Natural killer cell (primary cell): ENCODE data around the gene GJA9. TPM values are rescaled to one million over a fixed set of nuclear protein-coding genes. Genes with fewer than 3 reads are reported as not detected.

ENCODE experiments used
- ATAC-seq, 3 donors: fragments of 150-1000 bp in 2 of 3; fragments of 200-7000 bp in 1 of 3; cut with Tn5 transposase; 1 replicate in 1 of 3; 2 replicates in 2 of 3; pipeline ENCODE4 v1.10.0; 2021; ENCODE audit warnings: mild to moderate bottlenecking in 2 of 3, moderate library complexity in 2 of 3
- DNase-seq, 2 donors: peaks; one replicate each; pipeline versions ENCODE4 v3.0.0 to v3.0.0-alpha.2; 2013 to 2021; ENCODE audit warnings: mixed read lengths in 1 of 2
- H3K27ac ChIP-seq: one replicate; pipeline ENCODE4 v1.5.1; 2013; ENCODE audit warnings: mild to moderate bottlenecking, low read length
- H3K27me3 ChIP-seq: one replicate; pipeline ENCODE4 v1.6.1; 2013; ENCODE audit warnings: low read length; ENCODE audit not compliant: control insufficient read depth, insufficient read depth
- H3K36me3 ChIP-seq: one replicate; pipeline ENCODE4 v1.6.1; 2013; ENCODE audit warnings: low read length; ENCODE audit not compliant: control insufficient read depth, insufficient read depth
- H3K4me1 ChIP-seq: one replicate; pipeline ENCODE4 v1.6.1; 2013; ENCODE audit warnings: low read length; ENCODE audit not compliant: control insufficient read depth, insufficient read depth
- H3K4me3 ChIP-seq: one replicate; pipeline ENCODE4 v1.5.1; 2013; ENCODE audit warnings: low read length
- H3K9me3 ChIP-seq: one replicate; pipeline ENCODE4 v1.6.1; 2013; ENCODE audit warnings: low read length; ENCODE audit not compliant: control insufficient read depth, insufficient read depth
- H3K27ac Mint-ChIP-seq, 2 donors: one replicate each; pipeline ENCODE4 v1.8.0; 2022; ENCODE audit warnings: mild to moderate bottlenecking in 2 of 2, mixed read lengths in 2 of 2, moderate library complexity in 1 of 2
- H3K27me3 Mint-ChIP-seq, 2 donors: one replicate each; pipeline ENCODE4 v1.8.0; 2022; ENCODE audit warnings: low read depth in 2 of 2, mixed read lengths in 2 of 2
- H3K36me3 Mint-ChIP-seq: one replicate; pipeline ENCODE4 v1.8.0; 2022; ENCODE audit warnings: mixed read lengths
- H3K4me1 Mint-ChIP-seq, 2 donors: one replicate each; pipeline ENCODE4 v1.8.0; 2022; ENCODE audit warnings: mixed read lengths in 2 of 2
- H3K4me3 Mint-ChIP-seq: one replicate; pipeline ENCODE4 v1.8.0; 2022; ENCODE audit warnings: mild to moderate bottlenecking, moderate library complexity, mixed read lengths
- H3K9me3 Mint-ChIP-seq, 2 donors: one replicate each; pipeline ENCODE4 v1.8.0; 2022; ENCODE audit warnings: mixed read lengths in 2 of 2
- WGBS: methylation state at CpG from one replicate; pipeline ENCODE4 v1.1.7; 2013; ENCODE audit warnings: missing lambda C conversion rate; ENCODE audit not compliant: insufficient coverage; 5-methylcytosine and 5-hydroxymethylcytosine counted together
- intact Hi-C: fragments of 100-400 bp; cut with micrococcal nuclease; formaldehyde crosslinking; loops from one replicate; pipeline ENCODE4 v1.14.2; 2022
- total RNA-seq, 4 donors: library from RNA; stranded (reverse); fragments of 120-200 nt in 1 of 4; gene quantifications; one replicate each; pipeline versions ENCODE4 v1.2.3 to v1.2.4, GENCODE V29; 2013 to 2022
- TF ChIP-seq, protein P1 (sequence below): fragments of 200-600 bp; IDR thresholded peaks from one replicate; pipeline ENCODE4 v1.8.0; 2022; ENCODE audit warnings: antibody characterized with exemption

Gene GJA9
- total RNA-seq, 3 donors from 2014 or later (not counting 1 experiment from before 2014, with no cell fraction given): not detected

DNA sequence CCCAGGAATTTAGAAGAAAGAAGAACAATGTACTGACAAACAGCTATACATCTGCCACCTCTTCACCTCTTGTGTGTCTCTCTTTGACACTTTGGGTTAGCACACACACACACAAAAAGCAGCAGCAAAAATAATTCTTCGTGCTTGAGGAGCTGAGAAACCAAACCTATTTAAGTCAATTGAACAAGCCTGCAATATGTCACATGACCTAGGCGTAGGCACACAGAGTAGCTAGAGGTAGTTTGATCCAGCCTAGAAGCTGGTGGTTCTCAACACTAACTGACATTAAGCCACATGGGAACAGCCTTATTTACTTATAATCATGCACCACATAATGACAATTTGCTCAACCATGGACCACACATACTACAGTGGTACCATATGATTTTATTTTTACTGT is 54.1 kb downstream of the GJA9 start:
- Mint-ChIP-seq H3K36me3 (no peaks in the 10 kb centered on the region), H3K27me3 (peaks cover 13 to 43% of the 10 kb centered on the region in 2 donors), H3K9me3 (no peaks in the 10 kb centered on the region), H3K27ac (no peak overlapping the region), H3K4me1 (no peaks in the 10 kb centered on the region), H3K4me3 (no peak overlapping the region)
- WGBS: 75% methylated on average over 2 of the region's 2 CpGs
- H3K36me3 ChIP-seq: no peaks in the 10 kb centered on the region
- DNase-seq (no peak), ATAC-seq (no peak)
- H3K27ac ChIP-seq: no peak overlapping the region
- H3K4me1 ChIP-seq: no peaks in the 10 kb centered on the region
- no peak overlapping the region for H3K4me3 ChIP-seq
- H3K9me3 ChIP-seq: no peaks in the 10 kb centered on the region
- H3K27me3 ChIP-seq: no peaks in the 10 kb centered on the region
- intact Hi-C loops: no loop called here
- TF ChIP-seq, protein P1, sequence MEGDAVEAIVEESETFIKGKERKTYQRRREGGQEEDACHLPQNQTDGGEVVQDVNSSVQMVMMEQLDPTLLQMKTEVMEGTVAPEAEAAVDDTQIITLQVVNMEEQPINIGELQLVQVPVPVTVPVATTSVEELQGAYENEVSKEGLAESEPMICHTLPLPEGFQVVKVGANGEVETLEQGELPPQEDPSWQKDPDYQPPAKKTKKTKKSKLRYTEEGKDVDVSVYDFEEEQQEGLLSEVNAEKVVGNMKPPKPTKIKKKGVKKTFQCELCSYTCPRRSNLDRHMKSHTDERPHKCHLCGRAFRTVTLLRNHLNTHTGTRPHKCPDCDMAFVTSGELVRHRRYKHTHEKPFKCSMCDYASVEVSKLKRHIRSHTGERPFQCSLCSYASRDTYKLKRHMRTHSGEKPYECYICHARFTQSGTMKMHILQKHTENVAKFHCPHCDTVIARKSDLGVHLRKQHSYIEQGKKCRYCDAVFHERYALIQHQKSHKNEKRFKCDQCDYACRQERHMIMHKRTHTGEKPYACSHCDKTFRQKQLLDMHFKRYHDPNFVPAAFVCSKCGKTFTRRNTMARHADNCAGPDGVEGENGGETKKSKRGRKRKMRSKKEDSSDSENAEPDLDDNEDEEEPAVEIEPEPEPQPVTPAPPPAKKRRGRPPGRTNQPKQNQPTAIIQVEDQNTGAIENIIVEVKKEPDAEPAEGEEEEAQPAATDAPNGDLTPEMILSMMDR: no peak

DNA sequence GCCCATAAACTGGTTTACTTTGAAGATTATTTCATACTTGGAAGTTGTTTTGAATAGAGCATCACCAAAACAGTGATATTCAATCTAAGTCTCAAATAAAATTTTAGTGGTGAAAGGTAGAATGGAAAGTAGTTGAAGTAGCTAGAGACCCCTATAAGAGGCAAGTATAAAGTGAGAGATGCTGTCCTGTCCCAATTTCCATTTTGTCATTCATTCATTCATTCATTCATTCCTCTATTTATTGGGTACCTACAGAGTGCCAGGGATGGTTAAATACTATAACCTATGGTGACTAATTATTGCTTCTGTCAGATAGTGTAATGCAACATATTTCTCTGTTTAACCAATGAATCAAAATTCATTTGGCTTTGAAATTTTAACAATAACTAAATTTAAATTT is 54.5 kb downstream of the GJA9 start:
- Histone ChIP-seq H3K4me3 (no peak overlapping the region), H3K36me3 (no peaks in the 10 kb centered on the region), H3K27me3 (no peaks in the 10 kb centered on the region), H3K4me1 (no peaks in the 10 kb centered on the region), H3K27ac (no peak overlapping the region), H3K9me3 (no peaks in the 10 kb centered on the region)
- H3K36me3 Mint-ChIP-seq: no peaks in the 10 kb centered on the region
- TF ChIP-seq, protein P1: no peak
- peaks cover 13 to 43% of the 10 kb centered on the region in 2 donors for H3K27me3 Mint-ChIP-seq
- no peak overlapping the region for H3K4me3 Mint-ChIP-seq
- no peak for DNase-seq
- no peaks in the 10 kb centered on the region for H3K9me3 Mint-ChIP-seq
- no peaks in the 10 kb centered on the region for H3K4me1 Mint-ChIP-seq
- no peak for ATAC-seq
- intact Hi-C loops: no loop called here
- H3K27ac Mint-ChIP-seq: no peak overlapping the region

DNA sequence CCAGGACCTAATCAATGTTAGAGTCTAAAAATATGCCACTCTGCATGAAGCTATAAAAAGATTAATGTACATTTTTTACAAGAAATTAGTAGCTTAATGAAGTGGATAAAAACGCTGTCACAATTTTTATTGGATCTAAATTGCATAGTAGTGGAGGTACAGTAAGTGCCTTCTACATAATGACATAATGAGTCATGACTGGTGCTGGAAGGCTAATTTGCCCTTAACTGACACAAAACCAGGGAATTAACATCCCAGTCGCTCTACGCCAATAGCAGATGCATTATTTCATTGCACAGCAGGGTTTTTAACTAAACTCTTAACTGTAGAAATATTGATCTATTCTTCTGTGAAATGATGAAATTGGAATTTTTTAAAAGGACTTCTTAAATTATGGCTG is 55.1 kb downstream of the GJA9 start:
- Mint-ChIP-seq H3K4me1 (no peaks in the 10 kb centered on the region), H3K27me3 (peaks cover 15 to 47% of the 10 kb centered on the region in 2 donors), H3K4me3 (no peak overlapping the region), H3K9me3 (no peaks in the 10 kb centered on the region), H3K36me3 (no peaks in the 10 kb centered on the region), H3K27ac (no peak overlapping the region)
- ATAC-seq (no peak), DNase-seq (no peak)
- no peak overlapping the region for H3K4me3 ChIP-seq
- no peaks in the 10 kb centered on the region for H3K4me1 ChIP-seq
- H3K9me3 ChIP-seq: no peaks in the 10 kb centered on the region
- no peaks in the 10 kb centered on the region for H3K27me3 ChIP-seq
- H3K36me3 ChIP-seq: no peaks in the 10 kb centered on the region
- 93% methylated on average over 3 of the region's 3 CpGs for WGBS
- TF ChIP-seq, protein P1: no peak
- intact Hi-C loops: no loop called here
- H3K27ac ChIP-seq: no peak overlapping the region

Other genes starting within 250 kb of the GJA9 start
- gene RRAGC, start 21.8 kb downstream of the GJA9 start, total RNA-seq: 10 to 100 TPM; 15.9 to 24.9 (median 22.0) TPM
- 10 to 100 TPM in 1 of 3 donors, 1 to 10 TPM in 2; 5.7 to 11.4 (median 8.9) TPM for gene MYCBP, start 8.2 kb downstream of the GJA9 start, total RNA-seq
- gene RHBDL2, start 60.2 kb upstream of the GJA9 start, total RNA-seq: not detected
- 10 to 100 TPM; 70.4 to 80.7 (median 73.2) TPM for gene AKIRIN1, start 109.7 kb upstream of the GJA9 start, total RNA-seq
- gene NDUFS5, start 144.8 kb upstream of the GJA9 start, total RNA-seq: 10 to 100 TPM; 63.6 to 72.9 (median 71.1) TPM